Measurements from ENCODE around the gene BSX.

BSX gene

GRCh38 chr11:122954455-122954854 lies 27.2 kb downstream of the BSX start:
- no peak for DNase-seq (ENCODE audit: low spot score)

GRCh38 chr11:122951211-122951610 lies 30.4 kb downstream of the BSX start:
- DNase-seq (ENCODE audit: low spot score) = no peak

GRCh38 chr11:122938557-122938956 lies 43.1 kb downstream of the BSX start:
- no peak for DNase-seq (ENCODE audit: low spot score)

GRCh38 chr11:122937983-122938382 lies 43.7 kb downstream of the BSX start:
- DNase-seq (ENCODE audit: low spot score) = no peak

- DNase-seq (ENCODE audit: low spot score) = no peak
Measured at GRCh38 chr11:122933416-122933815, 48.2 kb downstream of the BSX start.

GRCh38 chr11:122931510-122931909 lies 50.1 kb downstream of the BSX start:
- no peak for DNase-seq (ENCODE audit: low spot score)

Measured in hematopoietic multipotent progenitor cell treated with erythropoietin and hydrocortisone succinate and interleukin-3 and kit ligand, for 17 days (in vitro differentiated cells).